Cardiac muscle cell (in vitro differentiated cells and primary cell): ENCODE measurements around the gene ASPHD2. TPM values are rescaled to one million over a fixed set of nuclear protein-coding genes. Genes with fewer than 3 reads are reported as not detected.

ENCODE experiments used
- DNase-seq, 2 donors: peaks; one replicate each; pipeline versions ENCODE4 v3.0.0 to v3.0.0-alpha.2; 2010 to 2017; ENCODE audit warnings: low read depth in 1 of 2, low spot score in 1 of 2
- H3K27ac ChIP-seq: fragments of 200-600 bp; sonication (generic); 2 replicates; pipeline ENCODE4 v1.5.1; 2016
- H3K27me3 ChIP-seq: fragments of 200-600 bp; sonication (generic); 2 replicates; pipeline ENCODE4 v1.6.0; 2016; ENCODE audit warnings: control low read depth
- H3K36me3 ChIP-seq: fragments of 200-600 bp; sonication (generic); 2 replicates; pipeline ENCODE4 v1.5.1; 2016; ENCODE audit warnings: control low read depth
- H3K4me1 ChIP-seq: fragments of 200-600 bp; sonication (generic); 2 replicates; pipeline ENCODE4 v1.8.1; 2017; ENCODE audit warnings: low read depth, mild to moderate bottlenecking, mixed run types
- H3K4me3 ChIP-seq: fragments of 200-600 bp; sonication (generic); 2 replicates; pipeline ENCODE4 v1.5.1; 2016; ENCODE audit warnings: mild to moderate bottlenecking
- H3K9me3 ChIP-seq: fragments of 200-600 bp; sonication (generic); 2 replicates; pipeline ENCODE4 v1.5.1; 2017; ENCODE audit warnings: low read depth, mild to moderate bottlenecking, control low read depth
- polyA plus RNA-seq: library from polyadenylated mRNA; unstranded; fragments of >200 nt; fragmentation: Nextera tagmentation; extraction: Ambion mirVana; gene quantifications from 2 replicates; pipeline ENCODE4 v1.2.1, GENCODE V29; 2016
- total RNA-seq: library from RNA; depleted of rRNA; stranded (reverse); fragments of >200 nt; gene quantifications from 2 replicates; pipeline ENCODE4 v1.2.3, GENCODE V29; 2016
- TF ChIP-seq, protein P1 (sequence below): IDR thresholded peaks from 2 replicates; pipeline ENCODE4 v1.5.1; 2012; ENCODE audit warnings: low read depth, mild to moderate bottlenecking, low read length

The ASPHD2 gene
- total and polyA plus RNA-seq, 2 experiments from 2014 or later: 1.8 to 2.0 TPM

GRCh38 chr22:26463101-26463661 is 34.1 kb downstream of the ASPHD2 start:
- TF ChIP-seq, protein P1, sequence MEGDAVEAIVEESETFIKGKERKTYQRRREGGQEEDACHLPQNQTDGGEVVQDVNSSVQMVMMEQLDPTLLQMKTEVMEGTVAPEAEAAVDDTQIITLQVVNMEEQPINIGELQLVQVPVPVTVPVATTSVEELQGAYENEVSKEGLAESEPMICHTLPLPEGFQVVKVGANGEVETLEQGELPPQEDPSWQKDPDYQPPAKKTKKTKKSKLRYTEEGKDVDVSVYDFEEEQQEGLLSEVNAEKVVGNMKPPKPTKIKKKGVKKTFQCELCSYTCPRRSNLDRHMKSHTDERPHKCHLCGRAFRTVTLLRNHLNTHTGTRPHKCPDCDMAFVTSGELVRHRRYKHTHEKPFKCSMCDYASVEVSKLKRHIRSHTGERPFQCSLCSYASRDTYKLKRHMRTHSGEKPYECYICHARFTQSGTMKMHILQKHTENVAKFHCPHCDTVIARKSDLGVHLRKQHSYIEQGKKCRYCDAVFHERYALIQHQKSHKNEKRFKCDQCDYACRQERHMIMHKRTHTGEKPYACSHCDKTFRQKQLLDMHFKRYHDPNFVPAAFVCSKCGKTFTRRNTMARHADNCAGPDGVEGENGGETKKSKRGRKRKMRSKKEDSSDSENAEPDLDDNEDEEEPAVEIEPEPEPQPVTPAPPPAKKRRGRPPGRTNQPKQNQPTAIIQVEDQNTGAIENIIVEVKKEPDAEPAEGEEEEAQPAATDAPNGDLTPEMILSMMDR: no peak
- no peak overlapping the region for H3K4me3 ChIP-seq
- H3K36me3 ChIP-seq: peaks cover 38% of the 10 kb centered on the region
- H3K27me3 ChIP-seq: no peaks in the 10 kb centered on the region
- H3K9me3 ChIP-seq: no peaks in the 10 kb centered on the region
- DNase-seq: peak in 1 of 2 donors; percentile 42
- no peak overlapping the region for H3K27ac ChIP-seq
- H3K4me1 ChIP-seq: peaks cover 14% of the 10 kb centered on the region

DNA sequence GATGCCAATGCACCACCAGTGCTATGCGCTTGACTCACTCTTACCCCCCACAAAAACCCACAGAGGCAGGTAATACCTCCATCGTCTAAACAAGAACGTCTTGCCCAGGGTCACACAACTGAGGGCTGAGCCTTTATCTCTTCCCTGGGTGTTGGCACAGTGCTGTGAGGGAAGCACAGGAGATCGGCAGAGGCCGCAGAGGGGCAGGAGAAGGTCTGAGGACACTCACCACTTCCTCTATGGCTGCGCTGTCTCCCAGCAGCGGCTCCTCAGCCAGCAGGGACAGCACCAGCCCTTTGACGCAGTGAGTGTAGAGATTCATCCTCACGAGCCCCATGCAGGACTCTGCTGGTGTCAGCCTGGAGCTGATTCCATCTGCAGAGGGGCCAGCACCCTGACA is 34.6 kb downstream of the ASPHD2 start:
- TF ChIP-seq, protein P1: no peak
- Histone ChIP-seq H3K4me1 (peaks cover 14% of the 10 kb centered on the region), H3K27ac (no peak overlapping the region), H3K27me3 (no peaks in the 10 kb centered on the region), H3K36me3 (peaks cover 43% of the 10 kb centered on the region), H3K4me3 (no peak overlapping the region), H3K9me3 (no peaks in the 10 kb centered on the region)
- DNase-seq: no peak

DNA sequence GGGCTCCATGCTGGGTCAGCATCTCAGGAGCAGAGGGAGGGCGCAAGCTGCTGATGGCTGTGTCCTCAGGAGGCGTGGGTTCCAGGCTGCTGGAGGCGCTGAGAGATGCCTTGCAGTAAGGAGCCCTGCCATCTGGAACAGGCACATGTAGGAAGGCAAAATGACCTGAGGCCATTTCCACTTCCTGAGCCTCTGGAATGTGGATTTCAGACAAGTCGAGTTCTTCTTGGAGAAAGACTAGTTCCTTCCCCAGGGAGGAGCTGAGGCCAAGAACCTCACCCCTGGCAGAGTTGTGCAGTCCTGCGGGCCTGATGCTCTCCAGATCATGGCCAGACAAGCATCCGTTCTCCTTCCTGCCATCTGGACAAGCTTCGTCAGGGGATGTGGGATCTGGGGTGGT is 35.3 kb downstream of the ASPHD2 start:
- H3K4me3 ChIP-seq: no peak overlapping the region
- H3K27ac ChIP-seq: no peak overlapping the region
- H3K36me3 ChIP-seq: peaks cover 44% of the 10 kb centered on the region
- TF ChIP-seq, protein P1: no peak
- no peaks in the 10 kb centered on the region for H3K9me3 ChIP-seq
- H3K4me1 ChIP-seq: peaks cover 14% of the 10 kb centered on the region
- DNase-seq: peak in 1 of 2 donors; percentile 48
- H3K27me3 ChIP-seq: no peaks in the 10 kb centered on the region

- Histone ChIP-seq H3K27ac (no peak overlapping the region), H3K4me3 (no peak overlapping the region), H3K27me3 (no peaks in the 10 kb centered on the region), H3K9me3 (no peaks in the 10 kb centered on the region), H3K4me1 (peaks cover 14% of the 10 kb centered on the region), H3K36me3 (peaks cover 57% of the 10 kb centered on the region)
- TF ChIP-seq, protein P1: no peak
- no peak for DNase-seq
Measured at GRCh38 chr22:26466196-26466595, 37.1 kb downstream of the ASPHD2 start.

DNA sequence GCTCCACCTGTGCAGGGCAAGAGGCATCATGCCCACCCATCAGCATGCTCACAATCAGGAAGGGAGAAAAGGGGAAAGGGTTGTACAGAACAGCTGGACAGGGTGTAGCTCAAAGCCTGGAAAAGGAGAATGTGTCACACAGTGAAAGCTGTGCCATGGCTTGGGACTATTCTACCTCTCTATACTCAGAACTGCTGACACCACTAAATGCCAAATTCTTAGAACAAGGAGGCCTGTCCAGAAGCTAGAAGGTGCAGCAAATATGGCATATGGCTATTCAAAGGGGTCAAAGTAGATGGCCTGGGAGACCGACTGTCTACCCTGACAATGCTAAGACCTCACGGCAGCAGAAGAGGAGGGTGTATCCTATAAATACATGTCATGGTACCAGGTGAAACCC is 41.7 kb downstream of the ASPHD2 start:
- Histone ChIP-seq H3K36me3 (peaks cover 61% of the 10 kb centered on the region), H3K4me3 (no peak overlapping the region), H3K9me3 (no peaks in the 10 kb centered on the region), H3K27me3 (no peaks in the 10 kb centered on the region), H3K27ac (no peak overlapping the region), H3K4me1 (no peaks in the 10 kb centered on the region)
- TF ChIP-seq, protein P1: no peak
- no peak for DNase-seq

GRCh38 chr22:26471522-26471921 is 42.5 kb downstream of the ASPHD2 start:
- TF ChIP-seq, protein P1: no peak
- H3K27me3 ChIP-seq: no peaks in the 10 kb centered on the region
- no peaks in the 10 kb centered on the region for H3K9me3 ChIP-seq
- DNase-seq: no peak
- H3K36me3 ChIP-seq: peaks cover 64% of the 10 kb centered on the region
- no peaks in the 10 kb centered on the region for H3K4me1 ChIP-seq
- H3K27ac ChIP-seq: no peak overlapping the region
- H3K4me3 ChIP-seq: no peak overlapping the region
